Erythroblast (primary cell): Measurements from ENCODE around the gene GABRB2.
"Not testable (repeated sequence)": the region's sequence is repeated elsewhere in the genome, so short reads cannot be mapped to it uniquely, and the experiment has no call there.

Source experiments
- DNase-seq, 2 experiments: peaks; one replicate each; lab custom pipeline; 2025; lab: John Stamatoyannopoulos, UW
- GATA1 ChIP-seq: IDR thresholded peaks from 2 replicates; pipeline ENCODE4 v1.6.1; 2011; ENCODE audit warnings: low read depth, mild to moderate bottlenecking, control low read depth, low read length, moderate library complexity
- POLR2A ChIP-seq: IDR thresholded peaks from 2 replicates; pipeline ENCODE4 v1.6.1; 2011; ENCODE audit warnings: mild to moderate bottlenecking, low read length

The GABRB2 gene

DNA sequence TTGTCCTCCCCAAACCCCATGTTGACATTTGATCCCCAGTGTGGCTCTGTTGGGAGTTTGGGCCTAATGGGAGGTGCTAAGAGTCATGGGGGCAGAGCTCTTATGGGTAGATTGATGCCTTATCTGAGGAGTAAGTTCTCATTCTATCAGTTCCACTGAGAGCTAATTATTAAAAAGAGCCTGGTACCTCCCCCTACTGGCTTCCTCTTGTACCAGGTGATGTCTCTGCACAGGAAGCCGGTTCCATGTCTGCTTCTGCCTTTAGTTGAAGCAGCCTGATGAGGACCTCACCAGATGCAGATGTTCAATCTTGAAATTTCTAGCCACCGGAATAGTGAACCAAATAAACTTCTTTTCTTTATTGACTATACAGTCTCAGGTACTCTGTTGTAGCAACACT is 10.8 kb downstream of the GABRB2 start:
- DNase-seq: no peak
- TF ChIP-seq GATA1: no peak

GRCh38 chr5:161530700-161531099 is 15.8 kb downstream of the GABRB2 start:
- no peak for TF ChIP-seq GATA1
- no peak for TF ChIP-seq POLR2A
- no peak for DNase-seq

DNA sequence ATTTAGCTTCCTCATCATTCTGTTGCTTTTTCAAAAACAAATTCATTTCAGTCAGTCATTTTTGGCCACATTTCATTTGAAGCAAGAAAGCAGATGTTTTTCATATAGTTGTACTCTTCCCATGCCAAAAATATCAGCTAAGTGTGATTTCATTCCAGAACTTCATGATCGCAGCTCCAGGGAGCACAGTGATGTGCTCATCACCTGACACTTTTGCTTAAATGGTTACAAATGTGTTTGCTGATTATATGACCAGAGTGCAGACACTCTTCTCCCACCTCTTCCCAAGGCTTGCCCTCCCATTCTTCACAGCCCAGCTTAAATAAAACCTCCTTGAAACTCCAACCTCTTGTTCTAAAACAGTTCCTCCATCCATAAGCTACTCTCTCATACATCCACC is 32.6 kb downstream of the GABRB2 start:
- TF ChIP-seq GATA1 (no peak), POLR2A (no peak)
- DNase-seq: no peak

- DNase-seq: no peak
- no peak for TF ChIP-seq GATA1
- no peak for TF ChIP-seq POLR2A
Measured at GRCh38 chr5:161507591-161507990, 38.9 kb downstream of the GABRB2 start.

- DNase-seq: not testable (repeated sequence)
Measured at GRCh38 chr5:161505160-161505559, 41.4 kb downstream of the GABRB2 start.

DNA sequence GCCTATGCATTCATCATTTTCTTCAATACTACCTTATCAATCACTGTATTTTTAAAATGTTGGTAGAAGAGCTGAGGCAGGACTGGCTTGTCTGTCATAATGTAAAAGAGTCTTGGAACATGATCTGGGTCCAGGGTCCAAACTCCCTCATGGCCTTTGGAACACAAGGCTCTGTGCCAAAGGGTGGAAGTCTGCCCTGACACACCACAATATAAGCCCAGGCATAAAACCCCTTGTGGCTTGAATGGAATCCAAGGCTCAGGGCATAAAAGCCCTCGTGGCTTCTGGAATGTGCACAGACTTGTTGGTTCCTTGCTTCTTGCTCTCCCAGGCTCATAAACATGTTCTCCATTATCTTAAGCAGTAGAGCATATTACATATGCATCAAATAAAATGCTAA is 48.0 kb downstream of the GABRB2 start:
- DNase-seq: no peak
- no peak for TF ChIP-seq POLR2A
- TF ChIP-seq GATA1: no peak

GRCh38 chr5:161483721-161484120 is 62.8 kb downstream of the GABRB2 start:
- no peak for TF ChIP-seq POLR2A
- no peak for TF ChIP-seq GATA1
- no peak for DNase-seq

- no peak for DNase-seq
- TF ChIP-seq POLR2A (no peak), GATA1 (no peak)
Measured at GRCh38 chr5:161481922-161482321, 64.6 kb downstream of the GABRB2 start.

DNA sequence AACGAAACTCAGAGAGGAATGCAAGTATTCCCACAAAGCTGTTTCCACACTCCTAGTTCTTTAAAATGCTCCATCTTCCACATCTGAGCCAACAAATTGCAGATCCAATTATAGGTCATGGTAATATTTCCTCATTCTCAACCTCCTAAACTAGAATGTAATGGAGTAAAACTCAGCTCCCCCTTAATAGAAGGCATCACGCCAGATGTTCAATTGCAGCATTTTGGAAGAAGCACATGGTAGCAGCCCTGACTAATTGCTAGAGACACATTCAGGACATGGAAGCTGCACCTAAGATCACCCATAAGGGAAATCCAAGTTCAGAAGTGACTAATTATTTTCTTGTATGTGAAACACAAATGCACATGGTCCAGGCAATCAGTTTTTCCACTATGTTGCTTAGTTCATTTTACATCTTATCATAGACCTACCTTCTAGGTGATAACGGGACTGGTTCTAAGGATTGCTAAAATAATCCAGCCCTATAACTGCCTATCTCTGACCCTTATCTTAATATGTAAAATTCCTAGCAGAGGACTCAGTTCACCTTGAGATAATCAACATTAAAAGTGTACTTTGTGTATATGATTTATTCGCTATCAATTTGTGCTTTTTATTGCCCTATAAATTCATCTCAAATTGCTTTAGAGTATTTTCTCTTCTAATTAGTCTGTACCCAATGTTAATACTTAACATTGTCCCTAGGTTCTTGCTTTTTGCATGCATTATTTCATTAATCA is 75.1 kb downstream of the GABRB2 start:
- DNase-seq: no peak
- TF ChIP-seq POLR2A: no peak
- TF ChIP-seq GATA1: no peak

GRCh38 chr5:161467703-161468102 is 78.8 kb downstream of the GABRB2 start:
- no peak for TF ChIP-seq POLR2A
- no peak for TF ChIP-seq GATA1
- DNase-seq: no peak

DNA sequence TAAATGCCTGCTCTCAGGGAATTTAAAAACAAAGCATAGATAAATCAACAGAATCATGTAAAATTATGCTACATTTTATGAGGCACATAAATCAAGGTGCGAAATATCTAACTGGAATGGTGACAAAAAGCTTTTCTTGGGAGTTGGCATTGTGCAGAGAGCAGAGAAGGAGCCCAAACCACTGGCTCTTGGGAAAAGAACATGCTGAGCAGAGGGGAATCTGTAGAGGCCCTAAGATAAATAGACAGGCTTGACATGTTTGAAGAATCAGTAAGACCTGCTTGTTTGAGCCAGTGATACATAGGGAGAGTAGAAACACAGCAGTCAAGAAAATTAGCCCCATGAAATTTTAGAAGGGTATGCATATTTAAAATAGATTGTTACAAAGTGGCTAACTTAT is 85.8 kb downstream of the GABRB2 start:
- TF ChIP-seq GATA1 (no peak), POLR2A (no peak)
- no peak for DNase-seq

DNA sequence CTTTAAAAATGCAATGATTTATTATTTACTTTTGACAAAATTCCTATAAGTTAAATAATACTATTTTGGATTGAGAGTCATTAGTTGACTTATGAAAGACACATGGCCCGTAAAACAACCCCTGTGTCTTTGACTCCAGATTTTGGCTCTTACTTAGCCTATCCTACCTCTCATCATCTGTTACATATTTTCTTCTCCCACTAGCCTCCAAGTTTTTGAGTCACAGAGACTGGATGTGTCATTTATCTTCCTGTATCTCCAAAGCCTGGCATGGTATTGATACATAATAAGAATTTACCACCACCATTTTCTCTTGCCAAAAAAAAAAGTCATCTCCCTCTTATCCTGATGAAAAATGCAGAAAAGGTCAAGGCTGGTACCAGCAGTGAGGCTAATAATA is 99.9 kb downstream of the GABRB2 start:
- TF ChIP-seq POLR2A: no peak
- no peak for TF ChIP-seq GATA1
- DNase-seq: no peak

- TF ChIP-seq POLR2A: no peak
- TF ChIP-seq GATA1: no peak
- no peak for DNase-seq
Measured at GRCh38 chr5:161442471-161442870, 104.1 kb downstream of the GABRB2 start.

GRCh38 chr5:161432798-161433197 is 113.7 kb downstream of the GABRB2 start:
- DNase-seq: no peak
- TF ChIP-seq GATA1: no peak
- no peak for TF ChIP-seq POLR2A

GRCh38 chr5:161431963-161432362 is 114.6 kb downstream of the GABRB2 start:
- TF ChIP-seq GATA1 (no peak), POLR2A (no peak)
- no peak for DNase-seq
